ENCODE data around the gene CARD10. TPM values are rescaled to one million over a fixed set of nuclear protein-coding genes. Genes with fewer than 3 reads are reported as not detected.
"Not testable (repeated sequence)": the region's sequence is repeated elsewhere in the genome, so short reads cannot be mapped to it uniquely, and the experiment has no call there.

Gene CARD10
- polyA plus RNA-seq, 1 donor from 2014 or later: not detected

DNA sequence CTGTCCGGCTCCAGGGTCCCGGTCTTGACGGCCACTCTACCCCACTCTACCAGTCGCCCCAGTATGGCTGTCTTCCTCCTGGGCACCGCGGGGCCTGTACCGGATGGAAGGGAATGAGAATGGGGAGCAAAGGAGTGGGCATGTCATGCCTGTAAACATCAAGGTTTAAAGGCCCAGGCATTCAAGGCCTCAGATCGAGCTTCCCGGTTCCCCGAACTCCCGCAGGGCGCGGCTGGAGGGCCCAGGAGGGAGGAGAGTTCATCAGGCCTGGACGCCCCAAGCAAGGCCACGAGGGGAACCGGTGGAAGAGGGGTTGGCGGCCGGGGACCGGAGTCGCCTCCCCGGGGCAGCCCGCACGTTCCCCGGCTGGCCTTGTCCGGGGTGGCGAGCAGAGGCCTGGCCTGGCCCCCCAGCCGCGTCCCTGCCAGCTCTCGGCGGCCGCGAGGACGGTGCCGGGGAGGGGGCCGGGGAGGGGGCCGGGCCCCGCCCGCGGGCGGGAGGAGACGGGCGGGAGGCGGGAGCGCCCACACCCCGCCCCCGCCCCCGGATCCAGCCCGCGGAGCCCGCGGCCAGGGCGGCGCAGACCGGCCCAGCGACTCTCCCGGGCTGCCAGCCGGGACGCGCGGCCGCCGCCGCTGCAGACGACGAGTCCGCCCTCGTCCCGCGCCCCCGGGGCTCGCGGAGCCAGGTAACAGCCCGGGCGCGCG, 40.8 kb upstream of the CARD10 start, which contains the start of gene CDC42EP1:
CDC42EP1 (plus strand) TSS at position 580 of the 707 bp plus-strand sequence. CDS start 5,870 bp downstream, outside the sequence.
- H3K4me1 Mint-ChIP-seq: peaks cover 0 to 7% (median 7%) of the 10 kb centered on the region in 3 donors
- H3K36me3 Mint-ChIP-seq: no peaks in the 10 kb centered on the region
- H3K4me3 Mint-ChIP-seq: peak within 1 kb of the TSS in 3 of 4 donors; percentile 31 to 81 (median 34)
- no peaks in the 10 kb centered on the region for H3K9me3 Mint-ChIP-seq
- peaks cover 33% of the 10 kb centered on the region for H3K27me3 Mint-ChIP-seq
- peak within 1 kb of the TSS in 1 of 3 donors; percentile 19 for H3K27ac Mint-ChIP-seq

DNA sequence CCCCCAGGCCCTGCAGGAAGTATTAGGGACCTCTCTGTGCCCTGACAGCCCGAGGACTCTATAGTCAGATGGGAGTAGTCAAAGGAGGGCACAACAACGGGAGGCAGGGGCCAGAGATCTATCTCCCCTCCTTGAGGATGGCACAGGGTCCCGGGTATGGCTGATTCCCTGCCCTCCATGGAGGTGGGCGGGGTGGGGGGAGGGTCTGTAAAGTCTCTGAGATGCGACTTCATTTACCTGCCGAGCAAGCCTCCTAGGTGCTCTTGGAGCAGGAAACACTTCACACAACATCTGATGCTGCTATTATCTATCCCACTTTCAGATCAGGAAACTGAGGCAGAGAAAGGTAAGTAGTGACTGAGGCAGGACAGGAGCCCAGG, 40.3 kb upstream of the CARD10 start:
- H3K4me3 Mint-ChIP-seq: peak overlapping the region in 1 of 4 donors; percentile 28
- peaks cover 0 to 7% (median 7%) of the 10 kb centered on the region in 3 donors for H3K4me1 Mint-ChIP-seq
- peak overlapping the region in 1 of 3 donors; percentile 19 for H3K27ac Mint-ChIP-seq
- no peaks in the 10 kb centered on the region for H3K9me3 Mint-ChIP-seq
- peaks cover 33% of the 10 kb centered on the region for H3K27me3 Mint-ChIP-seq
- H3K36me3 Mint-ChIP-seq: no peaks in the 10 kb centered on the region

DNA sequence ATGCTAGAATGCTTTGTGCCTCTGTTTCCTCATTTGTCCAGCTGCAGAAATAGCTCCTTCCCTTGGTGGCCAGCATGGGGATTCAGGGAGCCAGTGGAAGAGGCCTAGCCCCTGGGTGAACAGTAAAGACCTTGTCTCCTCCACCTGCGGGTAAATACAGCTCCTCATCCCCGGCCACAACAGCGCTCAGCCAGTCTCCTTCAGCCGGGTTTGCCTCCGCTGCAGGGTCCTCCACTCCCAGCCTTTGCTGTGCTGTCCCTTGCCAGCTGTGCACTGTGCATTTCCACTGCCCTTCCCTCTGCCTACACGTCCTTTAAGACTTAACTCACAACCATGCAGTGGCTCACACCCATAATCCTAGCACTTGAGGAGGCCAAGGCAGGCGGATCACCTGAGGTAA, 39.6 kb upstream of the CARD10 start:
- peak overlapping the region in 1 of 4 donors; percentile 1 for H3K4me3 Mint-ChIP-seq

DNA sequence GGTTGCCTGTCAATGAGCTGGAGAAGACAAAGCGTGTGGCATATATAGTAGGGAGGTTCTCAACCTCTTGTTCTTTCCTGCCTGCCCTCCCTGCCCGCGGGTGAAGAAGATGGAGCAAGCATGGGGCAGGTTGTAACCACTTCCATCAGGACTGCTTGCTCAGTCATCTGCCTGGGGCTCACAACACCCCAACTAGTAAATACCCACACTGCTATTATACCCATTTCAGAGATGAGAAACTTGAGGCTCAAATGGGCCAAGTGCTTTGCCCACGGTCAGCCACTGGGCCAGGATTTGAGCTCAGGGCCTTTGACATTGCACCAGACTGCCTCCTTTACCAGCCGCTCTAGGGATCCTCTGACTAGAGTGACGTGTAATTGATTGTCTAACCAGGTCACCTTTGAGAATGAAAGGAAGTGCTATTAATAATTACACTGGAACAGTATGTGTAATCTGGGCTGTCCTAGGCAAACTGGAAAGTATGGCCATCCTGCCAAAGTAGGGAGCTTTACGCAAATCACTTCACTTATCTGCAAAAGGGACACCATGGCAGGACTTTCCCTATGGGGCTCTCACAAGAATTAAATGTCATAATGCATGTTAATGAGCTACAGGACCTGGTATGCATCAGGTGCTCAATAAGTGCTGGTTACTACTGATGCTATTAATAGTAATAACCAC, 38.2 kb upstream of the CARD10 start:
- no peaks in the 10 kb centered on the region for H3K9me3 Mint-ChIP-seq
- H3K4me1 Mint-ChIP-seq: peaks cover 0 to 7% (median 7%) of the 10 kb centered on the region in 3 donors
- H3K36me3 Mint-ChIP-seq: peaks cover 2% of the 10 kb centered on the region
- H3K27ac Mint-ChIP-seq: no peak overlapping the region
- H3K27me3 Mint-ChIP-seq: peaks cover 31% of the 10 kb centered on the region
- H3K4me3 Mint-ChIP-seq: no peak overlapping the region

More for the DNA sequence above, 39.6 kb upstream of the CARD10 start:
- peaks cover 37% of the 10 kb centered on the region for H3K27me3 Mint-ChIP-seq
- peaks cover 2% of the 10 kb centered on the region for H3K36me3 Mint-ChIP-seq
- H3K27ac Mint-ChIP-seq: no peak overlapping the region
- peaks cover 0 to 7% (median 7%) of the 10 kb centered on the region in 3 donors for H3K4me1 Mint-ChIP-seq
- H3K9me3 Mint-ChIP-seq: no peaks in the 10 kb centered on the region

DNA sequence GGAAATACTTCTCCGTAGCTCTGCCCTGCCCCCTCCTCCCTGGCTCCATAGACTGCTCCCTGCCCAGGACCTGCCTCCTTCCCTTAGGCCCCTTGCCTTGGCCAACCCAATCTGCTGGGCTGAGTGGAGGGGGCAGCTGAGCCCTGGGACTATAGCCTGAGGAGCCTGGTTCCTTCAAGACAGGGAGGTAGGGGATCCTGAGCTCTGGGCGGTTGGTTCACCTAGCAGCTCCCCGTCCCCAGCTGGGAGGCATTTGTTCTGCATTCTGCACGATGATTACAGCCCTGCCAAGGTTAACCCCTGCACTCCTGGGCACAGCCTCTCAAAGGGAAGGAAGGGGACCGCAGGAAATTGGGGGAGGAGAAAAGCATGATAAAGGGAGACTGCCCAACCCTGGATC, 37.5 kb upstream of the CARD10 start:
- H3K27me3 Mint-ChIP-seq: peaks cover 24% of the 10 kb centered on the region
- H3K4me1 Mint-ChIP-seq: peaks cover 0 to 2% (median under 1%) of the 10 kb centered on the region in 3 donors
- no peak overlapping the region for H3K4me3 Mint-ChIP-seq
- H3K36me3 Mint-ChIP-seq: peaks cover 2% of the 10 kb centered on the region
- H3K27ac Mint-ChIP-seq: no peak overlapping the region
- H3K9me3 Mint-ChIP-seq: no peaks in the 10 kb centered on the region

DNA sequence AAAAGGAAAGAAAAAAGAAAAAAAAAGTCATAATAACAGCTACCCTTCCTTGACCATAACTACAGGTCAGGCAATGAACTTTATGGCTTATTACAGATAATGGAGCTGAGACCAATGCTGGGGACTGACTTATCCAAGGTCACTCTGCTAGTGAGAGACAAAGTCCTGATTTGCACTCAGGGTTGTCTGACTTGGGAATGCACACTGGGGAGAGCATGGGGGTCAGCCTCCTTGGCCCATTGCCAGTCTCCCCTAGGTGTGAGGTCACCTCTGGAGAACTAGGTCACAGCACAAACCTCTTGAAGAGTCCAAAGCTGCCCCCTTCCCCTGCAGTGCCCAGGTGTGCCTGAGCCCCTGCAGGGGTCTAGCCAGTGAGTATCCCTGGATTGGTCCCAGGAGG, 35.8 kb upstream of the CARD10 start:
- Mint-ChIP-seq H3K36me3 (peaks cover 2% of the 10 kb centered on the region), H3K27ac (no peak overlapping the region), H3K9me3 (no peaks in the 10 kb centered on the region), H3K27me3 (peaks cover 24% of the 10 kb centered on the region), H3K4me1 (no peaks in the 10 kb centered on the region), H3K4me3 (no peak overlapping the region)

DNA sequence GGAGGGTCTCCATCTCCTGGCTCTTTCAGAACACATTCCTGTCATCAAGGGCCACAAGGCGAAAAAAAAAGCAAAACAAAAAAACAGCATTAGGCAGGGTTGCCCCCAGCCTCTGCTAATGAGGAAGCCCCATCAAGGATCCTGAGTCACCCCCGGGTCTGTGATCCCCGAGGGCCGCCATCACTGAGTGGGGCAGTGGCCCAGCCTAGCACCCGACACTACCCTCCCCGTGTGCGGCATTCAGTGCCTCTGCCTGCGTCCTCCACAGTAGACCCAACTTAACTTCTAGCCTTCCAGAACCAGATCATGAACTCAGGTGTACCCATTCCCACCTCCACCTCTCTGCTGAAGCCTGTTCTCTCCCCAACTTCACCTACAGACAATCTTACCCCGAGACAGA, 34.5 kb upstream of the CARD10 start:
- no peak overlapping the region for H3K27ac Mint-ChIP-seq
- peaks cover 2% of the 10 kb centered on the region for H3K36me3 Mint-ChIP-seq
- peaks cover 22% of the 10 kb centered on the region for H3K27me3 Mint-ChIP-seq
- no peaks in the 10 kb centered on the region for H3K4me1 Mint-ChIP-seq
- H3K4me3 Mint-ChIP-seq: no peak overlapping the region
- H3K9me3 Mint-ChIP-seq: no peaks in the 10 kb centered on the region

DNA sequence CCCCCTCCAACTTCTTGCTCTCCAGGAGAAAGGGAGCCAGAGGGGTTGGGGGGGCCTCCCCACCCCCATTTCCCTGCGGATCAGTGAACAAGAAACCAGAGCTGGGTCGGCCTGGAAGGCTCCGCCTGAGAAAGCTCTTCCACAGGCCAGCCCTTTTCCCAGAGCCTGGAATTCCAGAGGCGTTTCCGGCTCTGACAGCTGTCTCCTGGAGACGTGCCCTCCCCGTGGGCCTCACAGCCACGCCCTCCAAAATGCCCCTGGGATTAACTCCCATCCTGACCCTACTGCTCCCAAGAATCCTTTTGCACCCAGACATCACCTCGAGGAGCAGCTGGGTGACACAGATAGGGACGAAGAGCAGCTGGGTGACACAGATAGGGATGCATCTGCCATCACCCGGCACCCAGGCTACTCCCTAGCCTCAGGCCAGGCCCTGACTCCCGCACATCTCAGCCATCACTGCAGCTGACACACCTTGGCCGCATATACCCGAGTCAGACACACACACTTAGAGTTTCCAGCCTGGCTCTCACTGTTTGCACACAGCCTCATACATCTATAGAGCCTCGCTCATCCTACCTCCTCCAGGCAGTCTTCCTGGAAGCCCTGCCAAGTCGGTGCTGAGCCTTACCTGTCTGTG, 33.4 kb upstream of the CARD10 start:
- peaks cover 21% of the 10 kb centered on the region for H3K27me3 Mint-ChIP-seq
- H3K27ac Mint-ChIP-seq: no peak overlapping the region
- peak overlapping the region in 2 of 4 donors; percentile 23 to 37 for H3K4me3 Mint-ChIP-seq
- H3K9me3 Mint-ChIP-seq: no peaks in the 10 kb centered on the region
- peaks cover 2% of the 10 kb centered on the region for H3K36me3 Mint-ChIP-seq
- H3K4me1 Mint-ChIP-seq: no peaks in the 10 kb centered on the region

DNA sequence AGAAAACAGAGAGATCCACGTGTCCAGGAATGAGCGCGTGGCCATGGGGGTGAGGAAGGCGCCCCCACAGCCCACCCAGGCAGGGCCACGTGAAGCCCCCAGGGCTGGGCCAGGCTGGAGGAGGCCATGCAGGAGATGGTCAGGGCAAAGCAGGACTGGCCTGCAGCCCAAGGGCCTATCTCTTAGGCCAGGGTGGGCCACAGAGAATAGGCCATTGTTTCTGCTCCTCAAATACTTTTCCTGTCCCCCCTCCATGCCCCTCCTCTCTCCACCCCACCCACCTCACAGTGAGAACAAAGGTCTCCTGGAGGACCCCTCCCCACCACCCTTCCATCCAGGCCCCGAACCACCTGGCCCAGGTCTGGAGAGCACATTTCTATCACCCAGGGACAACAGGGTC, 32.8 kb upstream of the CARD10 start:
- H3K9me3 Mint-ChIP-seq: no peaks in the 10 kb centered on the region
- H3K4me1 Mint-ChIP-seq: no peaks in the 10 kb centered on the region
- H3K27me3 Mint-ChIP-seq: peaks cover 15% of the 10 kb centered on the region
- no peak overlapping the region for H3K27ac Mint-ChIP-seq
- no peak overlapping the region for H3K4me3 Mint-ChIP-seq
- peaks cover 2% of the 10 kb centered on the region for H3K36me3 Mint-ChIP-seq

DNA sequence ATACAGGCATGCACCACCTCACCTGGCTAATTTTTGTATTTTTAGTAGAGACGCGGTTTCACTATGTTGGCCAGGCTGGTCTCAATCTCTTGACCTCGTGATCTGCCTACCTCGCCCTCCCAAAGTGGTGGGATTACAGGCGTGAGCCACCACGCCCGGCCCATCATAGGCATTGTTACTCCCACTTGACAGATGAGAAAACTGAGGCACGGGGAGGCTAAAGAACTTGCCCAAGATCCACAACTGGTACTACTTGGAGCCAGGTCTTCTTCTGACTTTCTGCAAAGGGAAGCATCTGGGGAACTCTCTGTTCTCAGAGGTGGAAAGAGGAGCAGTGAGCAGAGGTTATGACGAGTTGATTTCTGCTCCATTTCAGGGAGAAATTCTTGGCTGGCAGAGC, 31.7 kb upstream of the CARD10 start:
- not testable (repeated sequence) for H3K27ac Mint-ChIP-seq, H3K4me1 Mint-ChIP-seq

DNA sequence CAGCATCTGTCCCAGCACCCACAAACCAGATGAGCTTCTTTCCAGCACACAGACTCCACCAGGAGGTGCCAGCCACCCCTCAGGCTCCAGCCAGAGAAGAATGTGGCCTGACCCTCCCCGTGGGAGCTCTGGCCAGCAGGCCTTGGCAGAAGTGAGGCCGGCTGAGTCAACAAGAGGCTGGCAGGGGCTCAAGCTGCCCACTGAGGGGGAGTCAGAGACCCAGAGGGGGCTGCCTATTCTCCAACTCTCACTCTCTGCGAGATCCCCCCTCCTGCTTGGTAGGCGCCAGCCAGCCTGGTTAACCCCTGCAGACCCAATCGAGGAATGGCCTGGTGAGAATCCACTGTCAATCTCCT, 30.5 kb upstream of the CARD10 start:
- H3K4me3 Mint-ChIP-seq: no peak overlapping the region
- H3K27ac Mint-ChIP-seq: peak overlapping the region in 1 of 3 donors; percentile 74
- peaks cover 2% of the 10 kb centered on the region for H3K36me3 Mint-ChIP-seq
- H3K27me3 Mint-ChIP-seq: peaks cover 11% of the 10 kb centered on the region
- H3K4me1 Mint-ChIP-seq: peaks cover 0 to 5% (median 0%) of the 10 kb centered on the region in 3 donors
- H3K9me3 Mint-ChIP-seq: no peaks in the 10 kb centered on the region

More for the DNA sequence above, 31.7 kb upstream of the CARD10 start:
- not testable (repeated sequence) for H3K4me3 Mint-ChIP-seq, H3K36me3 Mint-ChIP-seq, H3K9me3 Mint-ChIP-seq
- H3K27me3 Mint-ChIP-seq: peaks cover 13% of the 10 kb centered on the region

DNA sequence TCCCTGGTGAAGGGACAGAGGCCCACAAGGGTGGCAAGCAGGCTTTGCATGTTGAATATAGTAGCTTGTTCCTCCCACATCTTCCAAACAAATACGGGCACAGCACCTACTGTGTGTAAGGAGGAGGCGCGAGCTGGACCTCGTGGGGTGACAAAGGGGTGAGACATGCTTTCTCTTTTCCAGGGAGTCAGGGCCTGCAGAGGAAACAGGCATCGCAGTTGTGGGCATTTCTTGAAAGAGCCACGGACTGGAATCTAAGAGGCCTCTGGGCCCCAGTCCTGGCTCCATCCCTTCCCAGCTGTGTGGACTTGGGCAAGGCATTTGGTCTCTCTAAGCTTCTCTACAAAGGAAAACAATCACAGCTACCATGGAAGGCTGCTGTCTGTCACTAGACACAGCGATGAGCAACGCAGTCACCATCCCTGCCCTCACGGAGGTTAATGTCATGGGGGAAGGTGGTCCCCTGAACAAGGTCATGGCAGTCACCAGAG, 28.1 kb upstream of the CARD10 start:
- Mint-ChIP-seq H3K27me3 (peaks cover 6% of the 10 kb centered on the region), H3K27ac (no peak overlapping the region), H3K36me3 (no peaks in the 10 kb centered on the region), H3K4me3 (no peak overlapping the region), H3K9me3 (no peaks in the 10 kb centered on the region), H3K4me1 (peaks cover 0 to 5% (median 0%) of the 10 kb centered on the region in 3 donors)

DNA sequence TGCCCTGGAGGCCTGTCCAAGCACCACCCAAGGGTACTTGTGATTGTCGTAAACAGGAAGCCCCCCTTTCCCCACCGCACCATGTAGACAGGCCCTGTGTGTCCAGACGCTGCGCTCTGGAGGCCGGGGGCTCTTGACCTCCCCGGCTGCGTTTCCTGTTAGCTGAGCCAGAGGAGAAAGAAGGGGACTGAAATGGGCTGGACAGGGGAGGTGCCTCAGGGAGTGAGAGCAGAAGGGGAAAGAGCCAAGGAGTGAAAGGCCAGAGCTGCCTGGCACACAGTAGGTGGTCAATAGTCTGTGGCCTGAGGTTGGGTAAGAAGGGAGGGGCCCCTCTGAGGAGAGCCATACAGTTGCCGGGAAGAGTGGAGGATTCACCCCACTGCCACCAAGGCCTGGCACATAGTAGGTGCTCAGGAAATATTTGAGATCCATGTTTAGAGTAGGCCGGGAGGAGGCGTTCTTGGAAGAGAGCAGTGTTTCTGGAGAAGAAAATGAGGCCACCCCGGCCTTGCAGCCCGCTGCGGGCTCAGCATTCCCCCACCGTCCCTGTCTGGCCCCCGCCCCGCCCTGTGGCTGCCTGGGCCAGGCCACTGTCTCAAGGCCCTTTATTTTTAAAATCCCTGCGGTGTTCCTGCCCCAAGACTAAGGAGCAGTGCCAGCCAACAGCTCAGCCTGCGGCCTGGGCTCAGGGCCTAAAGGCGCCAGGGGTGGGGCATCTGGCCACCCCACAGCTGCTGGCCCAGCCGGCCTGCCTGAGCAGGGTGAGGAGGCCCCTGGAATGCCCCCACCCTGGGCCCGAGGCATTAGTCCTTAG, 27.4 kb upstream of the CARD10 start:
- Mint-ChIP-seq H3K4me3 (no peak overlapping the region), H3K9me3 (no peaks in the 10 kb centered on the region), H3K27me3 (peaks cover 6% of the 10 kb centered on the region), H3K4me1 (peaks cover 0 to 9% (median 4%) of the 10 kb centered on the region in 3 donors), H3K27ac (no peak overlapping the region), H3K36me3 (no peaks in the 10 kb centered on the region)

DNA sequence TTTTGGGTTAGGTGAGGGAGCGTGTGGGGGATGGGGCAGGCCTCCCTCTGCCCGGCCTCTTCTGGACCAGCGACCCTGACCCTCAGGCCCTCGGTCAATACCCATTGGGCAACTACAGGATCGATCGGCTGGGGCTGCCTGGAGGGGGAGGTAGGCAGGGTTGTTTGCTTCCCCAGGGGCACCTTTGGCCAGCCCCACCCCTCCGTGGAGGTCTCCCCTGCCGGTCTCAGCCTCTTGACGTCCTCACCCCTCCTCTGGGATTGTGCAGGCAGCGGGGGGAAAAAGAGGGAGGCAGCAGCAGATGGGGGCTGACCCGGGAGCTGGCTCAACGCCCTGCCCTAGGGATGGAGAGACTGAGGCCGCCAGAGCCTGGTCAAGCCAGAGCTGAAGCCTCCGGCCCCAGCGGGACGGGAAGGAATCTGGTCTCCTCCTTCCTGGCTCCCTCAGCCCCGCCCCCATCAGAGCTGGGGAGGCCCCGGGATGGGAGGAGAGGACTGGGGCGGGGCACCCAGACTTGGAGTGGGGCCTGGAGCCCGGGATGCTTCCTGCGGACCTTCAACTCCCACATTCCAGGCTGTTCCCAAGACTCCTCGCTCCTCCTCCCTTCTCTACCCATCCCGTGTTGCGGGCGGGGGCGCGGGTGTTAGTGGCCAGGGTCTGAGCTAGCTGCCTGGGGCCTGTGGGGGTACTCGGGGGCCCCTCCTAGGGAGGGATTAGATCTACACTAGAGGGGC, 26.7 kb upstream of the CARD10 start:
- peaks cover 0 to 11% (median 5%) of the 10 kb centered on the region in 3 donors for H3K4me1 Mint-ChIP-seq
- H3K4me3 Mint-ChIP-seq: no peak overlapping the region
- no peak overlapping the region for H3K27ac Mint-ChIP-seq
- H3K27me3 Mint-ChIP-seq: peaks cover 8% of the 10 kb centered on the region
- no peaks in the 10 kb centered on the region for H3K9me3 Mint-ChIP-seq
- no peaks in the 10 kb centered on the region for H3K36me3 Mint-ChIP-seq

Measured in IgD-negative memory B cell (primary cell).